Mesodermal cell (in vitro differentiated cells): Measurements from ENCODE around the gene TPST1.

Experiments used
- H3K27ac ChIP-seq: 2 replicates; pipeline ENCODE4 v1.7.0; 2013; ENCODE audit warnings: mild to moderate bottlenecking, low read depth, low read length, moderate library complexity; ENCODE audit not compliant: severe bottlenecking
- H3K36me3 ChIP-seq: 2 replicates; pipeline ENCODE4 v1.7.1; 2013; ENCODE audit warnings: mild to moderate bottlenecking, low read length, moderate library complexity; ENCODE audit not compliant: control insufficient read depth, insufficient read depth
- H3K4me1 ChIP-seq: one replicate; pipeline ENCODE4 v1.7.1; 2013; ENCODE audit warnings: mild to moderate bottlenecking, low read length; ENCODE audit not compliant: insufficient read depth, control insufficient read depth, poor library complexity, severe bottlenecking
- H3K4me3 ChIP-seq: 2 replicates; pipeline ENCODE4 v1.7.0; 2013; ENCODE audit warnings: low read length, control low read depth, mild to moderate bottlenecking; ENCODE audit not compliant: insufficient read depth, poor library complexity, severe bottlenecking; ENCODE audit errors: extremely low read depth
- H3K9me3 ChIP-seq: 2 replicates; pipeline ENCODE4 v1.7.1; 2013; ENCODE audit warnings: mild to moderate bottlenecking, low read length, moderate library complexity; ENCODE audit not compliant: control insufficient read depth
- WGBS, 2 experiments: methylation state at CpG; one replicate each; pipeline ENCODE4 v1.1.5; 2013; ENCODE audit warnings: missing lambda C conversion rate in 2 of 2; ENCODE audit not compliant: insufficient coverage in 2 of 2; 5-methylcytosine and 5-hydroxymethylcytosine counted together

The TPST1 gene

GRCh38 chr7:66237906-66238772 is 33.0 kb downstream of the TPST1 start:
- Histone ChIP-seq H3K4me1 (peaks cover 6% of the 10 kb centered on the region), H3K36me3 (peaks cover 15% of the 10 kb centered on the region), H3K27ac (peak overlapping the region; percentile 85), H3K9me3 (no peaks in the 10 kb centered on the region), H3K4me3 (no peak overlapping the region)
- 84% methylated on average over 2 of the region's 6 CpGs; no CpG with 5 or more reads in 1 of the 2 experiments for WGBS, 2 experiments

DNA sequence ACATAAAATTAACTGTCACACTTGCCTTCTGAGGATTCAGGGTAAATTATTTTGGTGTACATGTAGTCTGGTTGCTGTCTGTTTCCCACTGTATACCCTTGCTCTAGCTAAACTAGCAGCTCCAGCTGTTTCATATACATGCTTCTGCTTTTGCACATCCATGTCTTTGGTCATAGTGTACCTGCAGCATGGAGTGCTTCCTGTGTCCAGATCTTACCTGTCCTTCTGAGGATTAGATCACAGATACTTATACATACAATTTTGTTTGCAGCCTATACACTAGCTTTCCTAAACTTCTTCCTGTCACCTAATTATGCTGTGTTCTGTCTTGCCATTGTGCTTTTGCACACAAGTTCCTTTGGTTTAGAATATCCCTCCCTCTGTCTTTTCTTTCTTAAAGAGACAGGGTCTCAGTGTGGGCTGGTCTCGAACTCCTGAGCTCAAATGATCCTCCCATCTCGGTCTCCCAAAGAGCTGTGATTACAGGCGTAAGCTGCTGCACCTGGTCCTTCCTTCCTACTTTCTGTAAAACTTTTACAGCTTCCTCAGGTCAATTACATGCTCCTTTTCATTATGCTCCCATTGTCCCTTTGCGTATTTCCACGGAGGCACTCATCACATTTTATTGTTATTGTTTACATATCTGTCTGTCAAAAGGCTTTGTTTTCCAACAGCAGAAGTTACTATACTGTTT is 33.8 kb downstream of the TPST1 start:
- no peak overlapping the region for H3K4me3 ChIP-seq
- WGBS, 2 experiments, result 83 to 93% methylated on average over 3 of the region's 5 CpGs
- H3K4me1 ChIP-seq, result peaks cover 6% of the 10 kb centered on the region
- H3K27ac ChIP-seq, result peak overlapping the region; percentile 85
- no peaks in the 10 kb centered on the region for H3K9me3 ChIP-seq
- peaks cover 15% of the 10 kb centered on the region for H3K36me3 ChIP-seq

GRCh38 chr7:66239467-66239856 is 34.3 kb downstream of the TPST1 start:
- no CpG with 5 or more reads among the region's 1 CpG for WGBS, 2 experiments
- Histone ChIP-seq H3K27ac (no peak overlapping the region), H3K4me1 (peaks cover 6% of the 10 kb centered on the region), H3K36me3 (peaks cover 15% of the 10 kb centered on the region), H3K9me3 (no peaks in the 10 kb centered on the region), H3K4me3 (no peak overlapping the region)

DNA sequence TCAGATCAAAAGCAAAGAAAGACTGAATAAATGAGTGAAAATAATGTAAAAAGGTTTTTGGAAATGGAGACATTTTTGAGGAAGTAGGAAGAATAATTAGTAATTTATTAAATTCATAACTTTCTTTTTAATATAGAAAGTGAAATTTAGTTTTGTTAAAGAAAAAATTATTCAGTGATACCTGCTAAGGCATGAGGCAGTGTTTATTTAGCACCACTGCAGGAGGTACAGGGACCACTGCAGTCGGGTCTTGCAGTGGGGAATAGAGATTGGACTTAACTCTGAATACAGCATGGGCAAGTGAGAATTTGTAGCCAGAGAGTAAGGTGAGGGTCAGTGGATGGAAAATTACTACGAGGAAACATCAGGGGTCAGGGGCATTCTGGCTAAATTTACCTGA is 39.9 kb downstream of the TPST1 start:
- H3K27ac ChIP-seq, result no peak overlapping the region
- 90 to 95% methylated on average over 2 of the region's 2 CpGs for WGBS, 2 experiments

GRCh38 chr7:66246554-66247171 is 41.5 kb downstream of the TPST1 start:
- no peak overlapping the region for H3K4me3 ChIP-seq
- H3K27ac ChIP-seq, result no peak overlapping the region
- no peaks in the 10 kb centered on the region for H3K9me3 ChIP-seq
- peaks cover 5% of the 10 kb centered on the region for H3K4me1 ChIP-seq
- WGBS, 2 experiments, result 56 to 80% methylated on average over 1 of the region's 2 CpGs
- H3K36me3 ChIP-seq, result peaks cover 9% of the 10 kb centered on the region

More for the DNA sequence above, 39.9 kb downstream of the TPST1 start:
- H3K4me3 ChIP-seq, result no peak overlapping the region
- H3K36me3 ChIP-seq, result peaks cover 20% of the 10 kb centered on the region
- H3K9me3 ChIP-seq, result no peaks in the 10 kb centered on the region
- H3K4me1 ChIP-seq, result peaks cover 5% of the 10 kb centered on the region

DNA sequence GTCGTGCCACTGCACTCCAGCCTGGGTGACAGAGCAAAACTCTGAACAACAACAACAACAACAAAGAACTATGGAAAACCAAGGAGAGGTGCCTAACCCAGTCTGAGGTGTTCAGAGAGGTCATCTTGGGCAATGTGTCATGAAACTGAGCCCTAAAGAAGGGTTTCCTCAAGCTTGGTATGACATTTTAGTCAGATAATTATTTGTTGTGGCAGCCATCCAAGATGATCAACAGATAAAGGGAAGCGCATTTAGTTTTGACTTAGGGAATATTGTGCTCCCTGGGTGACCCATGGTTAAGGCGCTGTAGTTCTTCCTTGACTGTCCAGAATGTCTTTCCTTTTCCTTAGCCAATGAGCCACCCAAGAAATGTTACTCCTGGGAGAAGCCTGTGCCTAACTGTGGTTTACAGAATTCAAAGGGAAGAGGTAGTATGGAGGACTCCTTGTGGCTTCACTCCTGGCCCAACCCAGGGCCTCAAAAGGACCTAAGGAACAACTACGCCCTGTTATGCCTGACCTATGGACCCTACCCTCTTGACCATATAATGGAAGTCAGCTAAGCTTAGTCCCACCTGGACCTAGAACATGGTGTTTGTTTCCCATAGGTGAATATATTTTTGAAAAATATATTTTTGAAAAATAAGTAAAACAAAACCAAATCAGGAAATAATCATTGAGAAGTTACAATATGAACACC is 42.4 kb downstream of the TPST1 start:
- H3K27ac ChIP-seq, result no peak overlapping the region
- H3K9me3 ChIP-seq, result no peaks in the 10 kb centered on the region
- peaks cover 5% of the 10 kb centered on the region for H3K4me1 ChIP-seq
- WGBS, 2 experiments, result 100% methylated on average over 2 to 3 of the region's 4 CpGs
- H3K36me3 ChIP-seq, result peaks cover 7% of the 10 kb centered on the region
- no peak overlapping the region for H3K4me3 ChIP-seq

DNA sequence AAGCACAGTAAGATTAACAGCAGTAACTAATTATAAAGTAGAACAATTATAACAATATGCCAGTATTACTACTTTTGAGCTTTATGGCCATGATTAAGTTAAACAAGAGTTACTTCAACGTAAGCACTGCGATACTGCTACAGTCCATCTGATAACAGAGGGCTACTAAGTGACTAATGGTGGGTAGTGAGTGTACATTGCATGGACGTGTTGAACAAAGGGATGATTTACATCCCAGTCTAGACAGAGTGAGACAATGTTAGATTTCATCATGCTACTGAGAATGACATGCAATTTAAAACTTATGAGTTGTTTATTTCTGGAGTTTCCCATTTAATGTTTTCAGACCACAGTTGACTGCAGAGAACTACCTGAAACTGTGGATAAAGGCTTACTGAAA is 45.6 kb downstream of the TPST1 start:
- H3K4me1 ChIP-seq, result no peaks in the 10 kb centered on the region
- H3K4me3 ChIP-seq, result no peak overlapping the region
- H3K9me3 ChIP-seq, result no peaks in the 10 kb centered on the region
- H3K27ac ChIP-seq, result peak overlapping the region; percentile 42
- H3K36me3 ChIP-seq, result peaks cover 6% of the 10 kb centered on the region
- 89 to 92% methylated on average over 3 of the region's 3 CpGs for WGBS, 2 experiments

- no peaks in the 10 kb centered on the region for H3K9me3 ChIP-seq
- H3K36me3 ChIP-seq, result peaks cover 5% of the 10 kb centered on the region
- H3K4me1 ChIP-seq, result peaks cover 8% of the 10 kb centered on the region
- H3K27ac ChIP-seq, result no peak overlapping the region
- no peak overlapping the region for H3K4me3 ChIP-seq
Measured at GRCh38 chr7:66255534-66256100, 50.5 kb downstream of the TPST1 start.

- H3K4me1 ChIP-seq, result peaks cover 8% of the 10 kb centered on the region
- H3K36me3 ChIP-seq, result peaks cover 5% of the 10 kb centered on the region
- no peaks in the 10 kb centered on the region for H3K9me3 ChIP-seq
- H3K27ac ChIP-seq, result no peak overlapping the region
- 40 to 50% methylated on average over 1 of the region's 1 CpG for WGBS, 2 experiments
- no peak overlapping the region for H3K4me3 ChIP-seq
Measured at GRCh38 chr7:66256281-66256680, 51.1 kb downstream of the TPST1 start.

DNA sequence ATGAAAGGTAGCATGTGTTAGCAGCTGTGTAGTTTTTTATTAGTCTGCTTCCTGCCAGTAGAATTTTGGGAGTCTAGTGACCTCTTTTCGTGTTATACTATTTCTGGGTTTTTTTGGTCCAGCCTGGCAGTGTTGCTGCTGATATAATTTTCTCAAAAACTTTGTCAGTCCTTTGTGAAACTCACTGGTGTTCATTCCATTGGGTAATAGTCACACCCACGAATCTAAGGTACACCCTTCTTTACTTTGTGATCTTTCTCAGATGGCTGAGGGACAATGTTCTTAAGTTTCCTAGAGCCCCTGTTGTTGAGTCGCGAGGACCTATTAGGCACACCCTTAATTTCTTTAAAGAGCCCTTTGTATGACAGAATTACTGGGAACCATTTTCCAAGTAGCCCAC is 52.3 kb downstream of the TPST1 start:
- WGBS, 2 experiments, result 70 to 100% methylated on average over 1 to 2 of the region's 4 CpGs
- Histone ChIP-seq H3K9me3 (no peaks in the 10 kb centered on the region), H3K4me3 (no peak overlapping the region), H3K36me3 (peaks cover 5% of the 10 kb centered on the region), H3K27ac (no peak overlapping the region), H3K4me1 (peaks cover 8% of the 10 kb centered on the region)
